ENCODE results near the gene TRIO. TPM values are rescaled to one million over a fixed set of nuclear protein-coding genes. Genes with fewer than 3 reads are reported as not detected.

TRIO gene
- total RNA-seq, 4 donors from 2014 or later, result 186 to 388 (median 285) TPM

DNA sequence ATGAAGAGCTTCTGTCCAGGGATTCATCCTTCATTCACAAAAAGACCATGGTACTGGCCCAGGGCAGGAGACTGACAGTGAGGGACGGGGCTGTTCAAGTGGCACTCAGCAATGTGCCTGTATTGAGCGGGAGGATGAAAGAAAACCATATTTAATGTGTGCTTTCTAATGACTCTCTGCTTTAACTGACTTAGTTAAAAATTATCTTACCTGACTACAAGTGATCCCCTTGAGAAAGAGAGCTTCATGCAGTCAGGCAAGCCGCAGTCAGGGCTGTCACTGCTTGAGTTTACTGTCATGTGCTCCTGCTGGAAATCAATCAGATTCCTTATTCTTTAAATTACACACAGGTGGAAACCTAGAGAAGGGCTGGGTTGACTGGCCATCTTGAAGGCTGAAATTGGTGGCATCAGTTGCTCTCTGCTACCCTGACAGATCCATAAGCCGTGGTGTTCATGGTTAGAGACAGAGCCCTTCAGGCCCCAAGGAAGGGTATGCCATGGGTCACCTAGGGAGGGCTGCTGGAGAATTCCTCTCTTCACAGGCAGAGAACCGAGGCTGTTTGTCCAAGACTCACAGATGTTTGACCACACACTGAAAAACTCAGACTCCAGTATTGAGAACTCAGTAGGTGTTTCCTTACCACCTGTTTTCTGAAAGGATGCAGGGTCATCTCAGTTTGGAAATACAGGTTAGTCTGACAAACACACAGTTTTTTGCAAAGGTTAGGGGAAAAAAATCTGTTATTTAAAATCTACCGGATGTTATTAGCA lies 70.9 kb downstream of the TRIO start:
- Histone ChIP-seq H3K4me1 (peaks cover 43 to 97% (median 89%) of the 10 kb centered on the region in 4 donors), H3K36me3 (no peaks in the 10 kb centered on the region), H3K4me3 (peak overlapping the region in 1 of 4 donors; percentile 25), H3K9me3 (no peaks in the 10 kb centered on the region), H3K27ac (peak overlapping the region; percentile 84 to 89 (median 87)), H3K27me3 (no peaks in the 10 kb centered on the region)
- TF ChIP-seq POLR2AphosphoS5 (IDR thresholded peaks at IDR 0.05) (peak in 1 of 3 donors; percentile 27), POLR2A (IDR thresholded peaks at IDR 0.05) (no peak), EP300 (IDR thresholded peaks at IDR 0.05; ENCODE audit: low read depth) (no peak)
- TF ChIP-seq, protein P1, sequence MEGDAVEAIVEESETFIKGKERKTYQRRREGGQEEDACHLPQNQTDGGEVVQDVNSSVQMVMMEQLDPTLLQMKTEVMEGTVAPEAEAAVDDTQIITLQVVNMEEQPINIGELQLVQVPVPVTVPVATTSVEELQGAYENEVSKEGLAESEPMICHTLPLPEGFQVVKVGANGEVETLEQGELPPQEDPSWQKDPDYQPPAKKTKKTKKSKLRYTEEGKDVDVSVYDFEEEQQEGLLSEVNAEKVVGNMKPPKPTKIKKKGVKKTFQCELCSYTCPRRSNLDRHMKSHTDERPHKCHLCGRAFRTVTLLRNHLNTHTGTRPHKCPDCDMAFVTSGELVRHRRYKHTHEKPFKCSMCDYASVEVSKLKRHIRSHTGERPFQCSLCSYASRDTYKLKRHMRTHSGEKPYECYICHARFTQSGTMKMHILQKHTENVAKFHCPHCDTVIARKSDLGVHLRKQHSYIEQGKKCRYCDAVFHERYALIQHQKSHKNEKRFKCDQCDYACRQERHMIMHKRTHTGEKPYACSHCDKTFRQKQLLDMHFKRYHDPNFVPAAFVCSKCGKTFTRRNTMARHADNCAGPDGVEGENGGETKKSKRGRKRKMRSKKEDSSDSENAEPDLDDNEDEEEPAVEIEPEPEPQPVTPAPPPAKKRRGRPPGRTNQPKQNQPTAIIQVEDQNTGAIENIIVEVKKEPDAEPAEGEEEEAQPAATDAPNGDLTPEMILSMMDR (IDR thresholded peaks at IDR 0.05), result no peak
- intact Hi-C loops (cut with DNase I; ENCODE audit: low total_unique reads), result loop anchor here (5.0 kb wide), 1 partner anchor 67 kb away; no protein-coding TSS in a partner anchor
- no peak for DNase-seq
- 36 to 37% methylated on average over 4 to 6 of the region's 6 CpGs for WGBS, 2 donors (ENCODE audit: low coverage in 1 of 2)
- in situ Hi-C loops (cut with MboI; ENCODE audit: low pct_ligation_motif_present in 1 of 4, low pct_unique_long_range_greater_than_20kb in 1 of 4, low sequenced_read_pairs in 3 of 4), result no loop called here

DNA sequence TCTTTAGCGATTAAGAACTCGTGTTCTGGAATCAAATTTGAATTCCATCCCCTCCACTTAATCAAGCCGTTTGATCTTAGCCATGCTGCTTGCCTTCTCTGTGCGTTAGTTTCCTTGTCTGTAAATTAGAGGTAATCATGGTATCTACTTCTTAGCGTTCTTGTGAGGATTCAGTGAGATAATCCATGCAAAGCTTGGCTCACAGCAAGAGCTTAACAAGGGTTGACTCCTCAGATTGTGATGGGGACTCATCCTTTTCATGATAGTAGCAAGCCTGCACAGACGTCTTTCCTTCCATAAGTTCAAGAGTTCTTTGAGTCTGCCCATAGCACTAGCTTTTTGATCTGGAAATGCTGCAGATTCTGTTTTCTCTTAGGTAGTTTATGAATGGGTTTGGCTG lies 72.8 kb downstream of the TRIO start:
- Histone ChIP-seq H3K4me1 (peaks cover 47 to 97% (median 88%) of the 10 kb centered on the region in 4 donors), H3K27me3 (no peaks in the 10 kb centered on the region), H3K4me3 (no peak overlapping the region), H3K27ac (peak overlapping the region; percentile 82 to 89 (median 85)), H3K36me3 (no peaks in the 10 kb centered on the region), H3K9me3 (no peaks in the 10 kb centered on the region)
- no peak for DNase-seq
- in situ Hi-C loops (cut with MboI; ENCODE audit: low pct_ligation_motif_present in 1 of 4, low pct_unique_long_range_greater_than_20kb in 1 of 4, low sequenced_read_pairs in 3 of 4), result no loop called here
- intact Hi-C loops (cut with DNase I; ENCODE audit: low total_unique reads), result no loop called here
- whole genome bisulfite sequencing, 2 donors (ENCODE audit: low coverage in 1 of 2), result 77 to 78% methylated on average over 4 to 6 of the region's 6 CpGs
- no peak for TF ChIP-seq POLR2A (IDR thresholded peaks at IDR 0.05)
- TF ChIP-seq, protein P1 (IDR thresholded peaks at IDR 0.05), result no peak

DNA sequence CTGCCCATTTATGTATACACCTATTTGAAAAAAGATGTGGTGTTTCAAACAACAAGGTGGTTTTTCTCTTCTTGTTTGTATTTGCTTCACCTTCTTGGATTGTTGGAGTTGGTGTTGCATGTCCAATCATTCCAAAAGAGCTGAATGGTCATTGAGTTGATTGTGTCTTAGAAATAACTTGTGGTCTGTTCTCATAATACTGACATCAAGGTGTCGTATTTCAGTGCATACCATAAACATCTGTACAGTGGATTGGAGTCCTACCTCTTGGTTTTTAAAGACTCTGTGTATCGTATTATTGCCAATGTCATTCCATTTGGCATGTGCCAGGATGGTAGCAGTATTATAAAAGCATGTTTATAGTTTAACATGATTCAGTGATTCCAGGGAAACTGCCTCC lies 73.2 kb downstream of the TRIO start:
- H3K4me1 ChIP-seq, result peaks cover 48 to 97% (median 89%) of the 10 kb centered on the region in 4 donors
- no peaks in the 10 kb centered on the region for H3K9me3 ChIP-seq
- in situ Hi-C loops (cut with MboI; ENCODE audit: low pct_ligation_motif_present in 1 of 4, low pct_unique_long_range_greater_than_20kb in 1 of 4, low sequenced_read_pairs in 3 of 4), result no loop called here
- TF ChIP-seq POLR2A (IDR thresholded peaks at IDR 0.05) (no peak), POLR2AphosphoS5 (IDR thresholded peaks at IDR 0.05) (no peak), EP300 (IDR thresholded peaks at IDR 0.05; ENCODE audit: low read depth) (no peak)
- TF ChIP-seq, protein P1 (IDR thresholded peaks at IDR 0.05), result no peak
- H3K27ac ChIP-seq, result peak overlapping the region; percentile 82 to 89 (median 85)
- intact Hi-C loops (cut with DNase I; ENCODE audit: low total_unique reads), result no loop called here
- no peak for DNase-seq
- 63% methylated on average over 2 of the region's 2 CpGs; no CpG with 5 or more reads in 1 of the 2 donors for WGBS, 2 donors (ENCODE audit: low coverage in 1 of 2)
- H3K27me3 ChIP-seq, result no peaks in the 10 kb centered on the region
- H3K36me3 ChIP-seq, result no peaks in the 10 kb centered on the region
- no peak overlapping the region for H3K4me3 ChIP-seq

DNA sequence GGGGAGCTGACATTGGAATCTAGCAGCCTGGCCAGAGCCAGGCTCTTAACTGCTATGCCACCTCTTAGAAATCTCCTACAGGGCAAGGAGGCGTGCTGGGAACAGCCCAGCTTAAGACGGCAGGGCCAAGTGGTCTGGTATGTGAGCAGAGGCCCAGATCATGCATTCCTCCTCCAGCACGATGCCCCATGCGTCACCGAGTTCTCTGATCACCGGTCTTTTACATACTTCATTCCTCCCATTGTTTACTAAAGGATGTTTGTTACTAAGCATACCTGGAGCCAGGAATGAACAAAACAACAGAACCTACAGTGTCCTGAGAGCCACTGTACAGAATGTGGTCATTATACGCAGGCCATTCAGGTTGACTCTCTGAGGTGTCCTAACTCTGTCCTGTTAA lies 73.8 kb downstream of the TRIO start:
- H3K9me3 ChIP-seq, result no peaks in the 10 kb centered on the region
- 78% methylated on average over 7 of the region's 7 CpGs; no CpG with 5 or more reads in 1 of the 2 donors for WGBS, 2 donors (ENCODE audit: low coverage in 1 of 2)
- no peak for DNase-seq
- H3K4me3 ChIP-seq, result no peak overlapping the region
- in situ Hi-C loops (cut with MboI; ENCODE audit: low pct_ligation_motif_present in 1 of 4, low pct_unique_long_range_greater_than_20kb in 1 of 4, low sequenced_read_pairs in 3 of 4), result no loop called here
- TF ChIP-seq POLR2A (IDR thresholded peaks at IDR 0.05), result no peak
- TF ChIP-seq POLR2AphosphoS5 (IDR thresholded peaks at IDR 0.05), result no peak
- TF ChIP-seq EP300 (IDR thresholded peaks at IDR 0.05; ENCODE audit: low read depth), result no peak
- TF ChIP-seq, protein P1 (IDR thresholded peaks at IDR 0.05), result no peak
- no peaks in the 10 kb centered on the region for H3K36me3 ChIP-seq
- peaks cover 50 to 96% (median 89%) of the 10 kb centered on the region in 4 donors for H3K4me1 ChIP-seq
- H3K27ac ChIP-seq, result peak overlapping the region; percentile 70 to 89 (median 84)
- intact Hi-C loops (cut with DNase I; ENCODE audit: low total_unique reads), result no loop called here
- no peaks in the 10 kb centered on the region for H3K27me3 ChIP-seq

All from transverse colon (tissue), 4 donors.